TTC549 (cell line): Measurements from ENCODE around the gene COA3.
"Not testable (repeated sequence)": the region's sequence is repeated elsewhere in the genome, so short reads cannot be mapped to it uniquely, and the experiment has no call there.

Experiments
- FAIRE-seq: peaks from 2 replicates; lab custom pipeline; 2012; peaks lifted over from hg19 to GRCh38; lab: Jason Lieb, UNC

COA3 gene

GRCh38 chr17:42781639-42782165 lies 16.8 kb downstream of the COA3 start:
- no peak for FAIRE-seq

GRCh38 chr17:42780851-42781638 lies 17.5 kb downstream of the COA3 start:
- no peak for FAIRE-seq

GRCh38 chr17:42779936-42780850 lies 18.3 kb downstream of the COA3 start, which contains the start of gene WNK4:
Gene WNK4, plus strand, starts transcription at chr17:42780610. Its CDS starts 89 bp downstream, at chr17:42780699.
- FAIRE-seq = no peak

- no peak for FAIRE-seq
These were observed 19.1 kb downstream of the COA3 start for GRCh38 chr17:42779304-42779935.

- no peak for FAIRE-seq
These were observed 19.9 kb downstream of the COA3 start for GRCh38 chr17:42778570-42778969.

GRCh38 chr17:42775534-42776098 lies 22.9 kb downstream of the COA3 start:
- FAIRE-seq = no peak

- no peak for FAIRE-seq
These were observed 24.3 kb downstream of the COA3 start for GRCh38 chr17:42774066-42774745.

GRCh38 chr17:42773290-42774035 lies 25.0 kb downstream of the COA3 start, which contains the start of gene VPS25:
Gene VPS25, plus strand, starts transcription at chr17:42773449. Its CDS starts 27 bp downstream, at chr17:42773476.
- FAIRE-seq = no peak

GRCh38 chr17:42772945-42773289 lies 25.6 kb downstream of the COA3 start:
- FAIRE-seq = no peak

- not testable (repeated sequence) for FAIRE-seq
These were observed 28.5 kb downstream of the COA3 start for GRCh38 chr17:42769964-42770363.

GRCh38 chr17:42768006-42768405 lies 30.5 kb downstream of the COA3 start:
- FAIRE-seq = not testable (repeated sequence)

- no peak for FAIRE-seq
These were observed 31.0 kb downstream of the COA3 start for GRCh38 chr17:42767512-42767911.

- FAIRE-seq = no peak
These were observed 32.4 kb downstream of the COA3 start for GRCh38 chr17:42766124-42766523.

- FAIRE-seq = no peak
These were observed 36.9 kb downstream of the COA3 start for GRCh38 chr17:42761638-42762037.

GRCh38 chr17:42760652-42761581 lies 37.6 kb downstream of the COA3 start, which contains the start of gene RAMP2:
Gene RAMP2, plus strand, starts transcription at chr17:42761227. Its CDS starts 35 bp downstream, at chr17:42761262.
- no peak for FAIRE-seq

GRCh38 chr17:42759982-42760651 lies 38.4 kb downstream of the COA3 start:
- no peak for FAIRE-seq

GRCh38 chr17:42754782-42755181 lies 43.7 kb downstream of the COA3 start:
- no peak for FAIRE-seq

- FAIRE-seq = no peak
These were observed 46.9 kb downstream of the COA3 start for GRCh38 chr17:42751628-42752027.
